HL-60 (cell line): ENCODE data around the gene CBR3.
A peak's percentile ranks its signal among the peaks of the same experiment; 100 is the strongest.

Experiments
- DNase-seq, 2 experiments: peaks; one replicate each; pipeline ENCODE4 v3.0.0-alpha.2; 2010 to 2020; ENCODE audit warnings: low read depth in 1 of 2, low spot score in 1 of 2
- H3K27ac ChIP-seq: fragments of 250-450 bp; sonication (Bioruptor Pico); replicated peaks from 2 replicates; pipeline ENCODE4 v1.5.1; 2020; ENCODE audit warnings: mild to moderate bottlenecking, moderate library complexity
- H3K27me3 ChIP-seq: fragments of 250-450 bp; sonication (Bioruptor Pico); 2 replicates; pipeline ENCODE4 v1.5.1; 2021; ENCODE audit warnings: mild to moderate bottlenecking, moderate library complexity; ENCODE audit not compliant: insufficient read depth, poor library complexity, severe bottlenecking
- H3K4me3 ChIP-seq: replicated peaks from 2 replicates; pipeline ENCODE4 v1.5.1; 2011; ENCODE audit warnings: mild to moderate bottlenecking, control low read depth, low read length; ENCODE audit not compliant: insufficient read depth
- GABPA ChIP-seq: IDR thresholded peaks from 2 replicates; pipeline ENCODE4 v1.6.1; 2012; ENCODE audit warnings: low read depth
- POLR2AphosphoS5 ChIP-seq: IDR thresholded peaks from 2 replicates; pipeline ENCODE4 v1.6.1; 2012; ENCODE audit warnings: low read depth
- SPI1 ChIP-seq: IDR thresholded peaks from 2 replicates; pipeline ENCODE4 v1.6.1; 2012; ENCODE audit warnings: low read depth, mild to moderate bottlenecking, borderline replicate concordance
- TF ChIP-seq, protein P1 (sequence below): IDR thresholded peaks from 2 replicates; pipeline ENCODE4 v1.6.1; 2012; ENCODE audit warnings: low read depth; ENCODE audit not compliant: insufficient replicate concordance
- TF ChIP-seq, protein P2 (sequence below): IDR thresholded peaks from one replicate; pipeline ENCODE4 v1.5.1; 2011; ENCODE audit warnings: low read length, control low read depth, inconsistent platforms; ENCODE audit not compliant: insufficient read depth

CBR3 gene

DNA sequence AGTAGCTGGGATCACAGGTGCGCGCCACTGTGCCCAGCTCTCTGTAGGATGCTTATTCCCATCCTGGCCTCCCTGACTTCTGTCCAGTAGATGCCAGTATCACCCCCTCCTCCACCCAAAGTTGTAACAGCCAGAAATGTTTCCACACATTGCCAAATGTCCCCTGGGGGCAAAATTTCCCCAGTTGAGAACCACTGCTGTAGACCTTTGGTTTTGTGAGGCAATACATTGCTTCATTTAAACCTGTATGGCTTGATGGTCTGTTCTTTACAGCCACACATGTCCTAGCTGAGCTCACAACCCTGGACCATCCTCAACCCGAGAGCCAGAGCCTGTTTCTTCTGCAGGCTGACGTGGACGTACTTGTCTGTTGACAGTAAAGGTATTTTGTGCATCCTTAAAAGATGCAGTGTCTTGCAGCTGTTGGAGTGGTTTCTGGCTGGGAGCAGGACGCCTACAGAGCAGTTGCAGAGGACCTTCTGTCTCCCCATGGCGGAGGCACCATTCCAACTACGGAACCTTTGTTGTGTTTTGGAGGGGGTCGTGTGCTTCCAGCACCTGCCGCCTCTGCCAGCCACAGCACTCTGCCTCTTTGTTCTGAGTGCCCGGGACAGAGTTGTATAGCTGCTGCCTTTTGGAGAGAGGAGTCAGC is 48.4 kb downstream of the CBR3 start:
- DNase-seq = peak; percentile 49 to 81
- Histone ChIP-seq H3K27me3 (no peaks in the 10 kb centered on the region), H3K4me3 (no peak overlapping the region), H3K27ac (peak overlapping the region; percentile 52)
- TF ChIP-seq, protein P1, sequence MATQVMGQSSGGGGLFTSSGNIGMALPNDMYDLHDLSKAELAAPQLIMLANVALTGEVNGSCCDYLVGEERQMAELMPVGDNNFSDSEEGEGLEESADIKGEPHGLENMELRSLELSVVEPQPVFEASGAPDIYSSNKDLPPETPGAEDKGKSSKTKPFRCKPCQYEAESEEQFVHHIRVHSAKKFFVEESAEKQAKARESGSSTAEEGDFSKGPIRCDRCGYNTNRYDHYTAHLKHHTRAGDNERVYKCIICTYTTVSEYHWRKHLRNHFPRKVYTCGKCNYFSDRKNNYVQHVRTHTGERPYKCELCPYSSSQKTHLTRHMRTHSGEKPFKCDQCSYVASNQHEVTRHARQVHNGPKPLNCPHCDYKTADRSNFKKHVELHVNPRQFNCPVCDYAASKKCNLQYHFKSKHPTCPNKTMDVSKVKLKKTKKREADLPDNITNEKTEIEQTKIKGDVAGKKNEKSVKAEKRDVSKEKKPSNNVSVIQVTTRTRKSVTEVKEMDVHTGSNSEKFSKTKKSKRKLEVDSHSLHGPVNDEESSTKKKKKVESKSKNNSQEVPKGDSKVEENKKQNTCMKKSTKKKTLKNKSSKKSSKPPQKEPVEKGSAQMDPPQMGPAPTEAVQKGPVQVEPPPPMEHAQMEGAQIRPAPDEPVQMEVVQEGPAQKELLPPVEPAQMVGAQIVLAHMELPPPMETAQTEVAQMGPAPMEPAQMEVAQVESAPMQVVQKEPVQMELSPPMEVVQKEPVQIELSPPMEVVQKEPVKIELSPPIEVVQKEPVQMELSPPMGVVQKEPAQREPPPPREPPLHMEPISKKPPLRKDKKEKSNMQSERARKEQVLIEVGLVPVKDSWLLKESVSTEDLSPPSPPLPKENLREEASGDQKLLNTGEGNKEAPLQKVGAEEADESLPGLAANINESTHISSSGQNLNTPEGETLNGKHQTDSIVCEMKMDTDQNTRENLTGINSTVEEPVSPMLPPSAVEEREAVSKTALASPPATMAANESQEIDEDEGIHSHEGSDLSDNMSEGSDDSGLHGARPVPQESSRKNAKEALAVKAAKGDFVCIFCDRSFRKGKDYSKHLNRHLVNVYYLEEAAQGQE = no peak
- no peak for TF ChIP-seq SPI1
- TF ChIP-seq POLR2AphosphoS5 = peak; percentile 51; the same call in 1 of the 2 replicates
- 0 out of 2 replicates have a peak, but pooled peaks have one; percentile 10 for TF ChIP-seq GABPA
- TF ChIP-seq, protein P2, sequence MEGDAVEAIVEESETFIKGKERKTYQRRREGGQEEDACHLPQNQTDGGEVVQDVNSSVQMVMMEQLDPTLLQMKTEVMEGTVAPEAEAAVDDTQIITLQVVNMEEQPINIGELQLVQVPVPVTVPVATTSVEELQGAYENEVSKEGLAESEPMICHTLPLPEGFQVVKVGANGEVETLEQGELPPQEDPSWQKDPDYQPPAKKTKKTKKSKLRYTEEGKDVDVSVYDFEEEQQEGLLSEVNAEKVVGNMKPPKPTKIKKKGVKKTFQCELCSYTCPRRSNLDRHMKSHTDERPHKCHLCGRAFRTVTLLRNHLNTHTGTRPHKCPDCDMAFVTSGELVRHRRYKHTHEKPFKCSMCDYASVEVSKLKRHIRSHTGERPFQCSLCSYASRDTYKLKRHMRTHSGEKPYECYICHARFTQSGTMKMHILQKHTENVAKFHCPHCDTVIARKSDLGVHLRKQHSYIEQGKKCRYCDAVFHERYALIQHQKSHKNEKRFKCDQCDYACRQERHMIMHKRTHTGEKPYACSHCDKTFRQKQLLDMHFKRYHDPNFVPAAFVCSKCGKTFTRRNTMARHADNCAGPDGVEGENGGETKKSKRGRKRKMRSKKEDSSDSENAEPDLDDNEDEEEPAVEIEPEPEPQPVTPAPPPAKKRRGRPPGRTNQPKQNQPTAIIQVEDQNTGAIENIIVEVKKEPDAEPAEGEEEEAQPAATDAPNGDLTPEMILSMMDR = no peak

DNA sequence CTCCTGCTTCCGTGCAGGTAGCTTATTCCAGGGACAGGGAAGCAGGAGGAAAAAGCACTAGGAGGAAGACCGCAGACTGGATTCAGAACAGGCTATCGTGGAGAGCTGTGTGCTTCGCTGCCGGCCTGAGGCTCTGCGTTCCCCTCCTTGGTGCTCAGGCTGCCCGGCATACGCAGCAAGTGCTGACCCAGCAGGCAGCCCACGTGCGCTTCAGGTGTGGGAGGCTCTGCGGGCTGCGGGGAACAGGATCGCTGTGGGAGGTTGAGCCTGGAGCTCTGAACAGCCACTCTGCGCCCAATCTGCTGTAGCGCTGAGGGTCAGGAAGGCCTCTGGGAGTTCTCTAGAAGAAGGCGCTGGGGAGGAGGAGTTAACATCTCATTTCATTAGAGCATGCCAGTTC is 49.7 kb downstream of the CBR3 start:
- TF ChIP-seq SPI1 (no peak), POLR2AphosphoS5 (no peak), GABPA (no peak)
- TF ChIP-seq, protein P1 = no peak
- TF ChIP-seq, protein P2 = no peak
- H3K27me3 ChIP-seq = no peaks in the 10 kb centered on the region

DNA sequence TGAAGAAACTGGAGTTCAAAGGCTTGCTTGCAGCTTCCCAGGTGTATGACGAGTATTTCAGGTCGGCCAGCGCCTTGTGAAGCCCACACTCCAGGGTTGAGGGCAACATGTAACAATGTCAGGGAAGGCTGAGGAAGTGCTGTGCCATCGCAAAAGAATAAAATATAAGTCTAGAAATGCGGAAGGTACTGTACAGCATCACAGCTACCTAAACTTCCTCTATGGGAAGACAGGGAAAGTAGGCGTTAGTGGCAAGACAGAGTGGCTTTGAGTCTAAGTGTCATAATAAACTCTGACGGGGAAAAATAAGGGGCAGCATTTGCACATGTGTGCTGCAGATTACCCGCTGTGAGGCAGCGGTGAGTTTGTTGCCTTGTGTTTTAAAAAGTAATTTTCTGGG is 50.6 kb downstream of the CBR3 start:
- TF ChIP-seq SPI1 (peak; percentile 91), POLR2AphosphoS5 (no peak)
- TF ChIP-seq, protein P2 = no peak
- TF ChIP-seq, protein P1 = no peak
- Histone ChIP-seq H3K27me3 (no peaks in the 10 kb centered on the region), H3K4me3 (no peak overlapping the region), H3K27ac (peak overlapping the region; percentile 54)
- DNase-seq = peak in 1 of 2 experiments; percentile 72

More for the DNA sequence above, 49.7 kb downstream of the CBR3 start:
- Histone ChIP-seq H3K27ac (peak overlapping the region; percentile 54), H3K4me3 (no peak overlapping the region)
- no peak for DNase-seq
